ENCODE measurements around the gene ZNF516. TPM values are rescaled to one million over a fixed set of nuclear protein-coding genes. Genes with fewer than 3 reads are reported as not detected.

The ZNF516 gene
- total and polyA plus RNA-seq, 2 of the 13 experiments (the other 11 are each of a cell fraction or from before 2014, with no cell fraction given), result 16.6 to 18.7 TPM

- ATAC-seq, result no peak
- in situ Hi-C loops (cut with HindIII; ENCODE audit: extremely low pct_ligation_motif_present, low pct_unique_long_range_greater_than_20kb) (no loop called here), intact Hi-C loops (cut with micrococcal nuclease; ENCODE audit: unreplicated experiment) (loop anchor here (10.0 kb wide), 1 partner anchor 92 kb away; the partner anchor contains the start of gene ZNF516)
- H3K27me3 ChIP-seq (ENCODE audit: control insufficient read depth in 1 of 2, insufficient read depth in 2 of 2, low read length in 2 of 2), result no peaks in the 10 kb centered on the region
- no peaks in the 10 kb centered on the region for H3K9me3 ChIP-seq (ENCODE audit: low read length)
- WGBS (ENCODE audit: low lambda C conversion rate), result 96% methylated on average over 34 of the region's 43 CpGs
- TF ChIP-seq POLR2AphosphoS2 (IDR thresholded peaks at IDR 0.05; ENCODE audit: low read depth, low read length), result no peak
- TF ChIP-seq HHEX (CRISPR knock-in tag; IDR thresholded peaks at IDR 0.05), result no peak
- no peak for TF ChIP-seq SAP130 (CRISPR knock-in tag; IDR thresholded peaks at IDR 0.05; ENCODE audit: low read depth)
- no peak for TF ChIP-seq ZNF264 (CRISPR knock-in tag; IDR thresholded peaks at IDR 0.05)
- TF ChIP-seq ZNF777 (CRISPR knock-in tag; IDR thresholded peaks at IDR 0.05), result no peak
- no peak for TF ChIP-seq ZNF12 (CRISPR knock-in tag; IDR thresholded peaks at IDR 0.05)
- TF ChIP-seq ZGPAT (CRISPR knock-in tag; IDR thresholded peaks at IDR 0.05), result no peak
- no peak for TF ChIP-seq SUZ12 (IDR thresholded peaks at IDR 0.05; ENCODE audit: low read depth, low read length)
- TF ChIP-seq ZBTB46 (CRISPR knock-in tag; IDR thresholded peaks at IDR 0.05; ENCODE audit: borderline replicate concordance), result no peak
- TF ChIP-seq ZNF564 (CRISPR knock-in tag; IDR thresholded peaks at IDR 0.05), result no peak
- TF ChIP-seq ZNF18 (CRISPR knock-in tag; IDR thresholded peaks at IDR 0.05; ENCODE audit: insufficient replicate concordance), result no peak
- TF ChIP-seq ZNF704 (CRISPR knock-in tag; IDR thresholded peaks at IDR 0.05; ENCODE audit: borderline replicate concordance), result no peak
- peaks cover 9% of the 10 kb centered on the region; the same call in 1 of the 2 replicates for H3K4me1 ChIP-seq (ENCODE audit: insufficient read depth, low read length)
- no peak overlapping the region for H3K4me3 ChIP-seq (replicated peaks in 1 of 3; ENCODE audit: insufficient read depth in 1 of 3, low read depth in 2 of 3, low read length in 3 of 3)
- H2AFZ ChIP-seq (ENCODE audit: low read length), result no peak overlapping the region
- peaks cover 11 to 29% of the 10 kb centered on the region in 2 experiments for H3K36me3 ChIP-seq (replicated peaks in 1 of 2; ENCODE audit: control insufficient read depth in 1 of 2, insufficient read depth in 2 of 2, low read length in 2 of 2)
- POLR2A ChIA-PET, result no interaction called here
- H3K4me2 ChIP-seq (ENCODE audit: low read depth, low read length), result no peak overlapping the region
- CTCF ChIA-PET (ENCODE audit: low intra/inter-chr PET ratio, low total read pairs), result no interaction called here
- H4K20me1 ChIP-seq (ENCODE audit: insufficient read depth, low read length), result peaks cover 83% of the 10 kb centered on the region
- no peak for FAIRE-seq
- no peak for DNase-seq (ENCODE audit: low spot score)
- BruUV-seq (replicated peaks), result no TSS peak
- peaks cover 30% of the 10 kb centered on the region for H3K79me2 ChIP-seq (ENCODE audit: insufficient read depth, low read length)
- no peak overlapping the region for H3K27ac ChIP-seq (ENCODE audit: extremely low read length, insufficient read depth, low read length)
- no peak overlapping the region for H3K9ac ChIP-seq (ENCODE audit: insufficient read depth, low read depth, low read length)
These were observed 92.7 kb downstream of the ZNF516 start for GRCh38 chr18:76402026-76402990.
